GM11168 (cell line): ENCODE results near the gene FBLN1.
"Not testable (repeated sequence)": the region's sequence is repeated elsewhere in the genome, so short reads cannot be mapped to it uniquely, and the experiment has no call there.

Experiments used
- in situ Hi-C: fragments of 300-500 bp; cut with MboI; formaldehyde crosslinking; loops from one replicate; pipeline ENCODE4 v1.12.0; 2022; ENCODE audit warnings: low sequenced_read_pairs; ENCODE audit not compliant: unreplicated experiment

FBLN1 gene

GRCh38 chr22:45591633-45592213, 89.0 kb downstream of the FBLN1 start:
- in situ Hi-C loops: not testable (repeated sequence)

GRCh38 chr22:45594123-45594941, 91.6 kb downstream of the FBLN1 start:
- in situ Hi-C loops: no loop called here

DNA sequence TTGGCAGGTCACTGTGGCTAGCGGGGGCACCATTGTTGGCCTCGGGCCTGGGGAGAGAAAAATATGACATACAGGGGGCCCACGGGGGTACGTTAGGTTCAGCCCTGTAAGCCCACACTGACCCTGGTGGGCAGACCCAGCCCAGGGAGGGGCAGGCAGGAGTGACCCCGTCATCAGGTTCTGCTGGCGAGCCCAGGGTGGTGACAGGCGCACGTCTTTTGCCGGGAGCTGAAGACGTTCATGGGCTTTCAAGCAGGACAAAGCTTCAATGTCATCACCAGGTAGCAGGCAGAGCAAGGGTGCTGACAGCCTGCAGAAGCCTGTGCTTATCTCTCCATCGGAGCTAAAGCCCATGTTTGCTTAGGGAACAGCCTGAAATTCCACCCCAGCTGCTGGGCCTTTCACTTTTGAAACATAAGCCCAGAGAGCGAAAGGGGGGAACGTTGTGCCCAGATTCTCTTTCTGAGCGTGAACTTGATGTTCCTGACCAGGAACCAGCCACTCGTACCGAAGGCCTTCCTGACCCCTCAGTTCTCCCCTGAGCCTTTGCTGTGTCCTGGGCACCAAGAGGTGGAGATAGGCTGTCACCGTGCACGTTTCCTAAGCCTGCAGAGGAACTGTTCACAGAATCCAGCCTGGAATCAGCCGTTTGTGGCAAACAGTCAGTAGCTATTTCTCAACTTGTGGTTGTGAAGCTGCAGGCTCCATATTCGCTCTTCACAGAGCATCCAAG, 94.9 kb downstream of the FBLN1 start:
- in situ Hi-C loops: no loop called here

DNA sequence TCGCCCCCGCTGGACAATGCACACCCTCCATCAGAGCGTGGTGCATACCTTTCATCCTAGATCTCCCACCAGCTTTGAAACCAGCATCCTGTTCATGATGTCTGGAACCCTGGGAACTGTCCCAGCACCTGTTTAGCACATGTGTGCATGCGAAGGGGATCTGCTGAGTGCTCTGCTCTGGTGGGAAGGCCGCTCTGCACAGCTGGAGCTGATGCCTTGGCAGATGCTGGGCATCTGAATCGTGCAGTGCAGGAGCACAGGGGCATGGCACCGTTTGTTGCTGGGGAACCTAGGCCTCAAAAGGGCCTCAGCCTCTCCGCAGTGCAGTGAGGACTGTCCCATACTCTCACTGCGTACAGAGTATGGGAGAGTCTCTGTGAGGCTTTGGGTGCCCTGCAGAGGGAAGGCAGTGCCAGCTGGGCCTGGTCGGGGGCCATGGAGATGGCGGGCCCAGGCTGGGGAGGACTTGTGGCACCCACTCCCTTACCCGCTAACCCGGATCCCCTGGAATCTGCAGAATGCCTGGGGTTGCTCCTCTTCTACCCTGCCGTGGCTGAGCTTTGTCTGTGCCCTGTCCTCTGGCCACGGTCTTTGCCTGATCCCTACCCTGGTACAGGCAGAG, 96.0 kb downstream of the FBLN1 start:
- in situ Hi-C loops: no loop called here

DNA sequence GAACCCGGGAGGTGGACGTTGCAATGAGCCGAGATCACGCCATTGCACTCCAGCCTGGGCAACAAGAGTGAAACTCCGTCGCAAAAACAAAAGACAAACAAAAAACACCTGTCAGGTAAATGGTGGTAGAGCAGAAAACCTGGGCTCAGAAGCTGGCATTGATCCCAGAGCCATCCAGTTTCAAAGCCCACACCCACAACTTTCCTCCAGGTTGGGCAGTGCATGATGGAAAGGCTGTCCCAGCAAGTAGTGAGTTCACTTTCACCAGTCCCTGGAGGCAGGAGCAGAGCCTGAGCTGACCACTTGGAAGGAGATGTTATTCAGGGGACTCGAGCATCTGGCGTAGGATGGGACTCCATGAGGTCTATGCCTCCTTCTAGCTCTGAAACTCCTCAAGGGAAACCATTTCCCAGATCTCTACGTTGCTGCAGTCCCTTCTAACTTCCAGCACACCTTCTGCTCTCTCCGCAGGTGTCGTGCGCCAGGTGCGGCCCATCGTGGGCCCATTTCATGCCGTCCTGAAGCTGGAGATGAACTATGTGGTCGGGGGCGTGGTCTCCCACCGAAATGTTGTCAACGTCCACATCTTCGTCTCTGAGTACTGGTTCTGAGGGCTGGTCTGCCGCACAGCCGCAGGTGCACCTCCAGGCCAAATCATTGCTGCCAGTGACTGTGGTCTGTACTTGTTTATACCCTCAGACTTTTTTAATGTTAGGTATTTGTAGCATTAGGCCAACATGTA, 97.3 kb downstream of the FBLN1 start:
- in situ Hi-C loops: no loop called here

- in situ Hi-C loops: no loop called here
Observed at GRCh38 chr22:45600790-45601730, 98.4 kb downstream of the FBLN1 start.

DNA sequence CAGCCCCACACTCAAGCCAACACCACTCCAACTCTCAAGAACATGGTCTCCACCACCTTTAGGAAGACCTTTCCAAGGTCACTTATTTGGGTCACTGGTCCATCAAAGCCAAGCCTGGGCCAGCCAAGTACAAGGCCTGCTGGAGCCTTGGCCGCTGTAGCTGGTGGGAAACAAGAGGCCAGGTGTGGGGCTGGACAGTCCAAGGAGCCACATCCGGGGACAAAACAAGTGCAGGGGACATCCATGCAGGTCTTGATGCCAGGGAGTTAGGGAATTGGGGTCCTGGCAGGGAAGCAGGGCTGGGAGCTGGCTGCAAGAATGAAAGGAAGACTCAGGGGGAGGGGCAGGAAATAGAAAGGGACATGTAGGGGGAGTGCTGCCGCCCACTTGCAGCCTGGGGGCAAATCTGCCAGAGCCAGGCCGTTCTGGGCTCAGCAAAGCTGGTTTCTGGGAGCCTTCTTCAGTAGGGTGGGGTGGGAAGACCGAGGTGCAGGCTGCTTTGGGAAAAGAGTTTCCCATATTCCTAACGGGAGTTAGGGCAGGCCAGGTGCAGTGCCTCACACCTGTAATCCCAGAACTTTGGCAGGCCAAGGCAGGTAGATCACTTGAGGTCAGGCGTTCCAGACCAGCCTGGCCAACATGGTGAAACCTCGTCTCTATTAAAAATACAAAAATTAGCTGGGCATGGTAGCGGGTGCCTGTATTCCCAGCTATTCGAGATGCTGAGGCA, 99.5 kb downstream of the FBLN1 start:
- in situ Hi-C loops: no loop called here

- in situ Hi-C loops: no loop called here
Observed at GRCh38 chr22:45602824-45603595, 100.3 kb downstream of the FBLN1 start.

DNA sequence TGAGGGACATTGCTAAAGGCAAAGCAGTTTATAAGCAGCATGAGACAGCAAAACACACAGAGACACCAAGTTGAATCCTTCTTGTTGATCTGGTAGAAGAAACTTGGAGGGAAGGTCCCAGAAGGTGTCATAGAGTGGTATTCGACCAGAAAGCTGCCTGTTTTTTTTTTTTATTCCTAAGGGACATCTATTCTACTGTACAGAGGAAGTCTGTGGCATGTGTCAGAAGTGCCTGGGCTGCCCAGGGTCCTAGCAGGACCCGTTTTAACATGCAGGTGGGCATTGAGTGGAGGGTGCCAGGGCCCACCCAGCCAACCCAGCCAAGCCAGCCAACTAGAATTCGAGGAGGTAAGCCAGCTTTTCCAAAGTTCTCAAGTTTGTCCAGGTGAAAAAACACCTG, 100.9 kb downstream of the FBLN1 start:
- in situ Hi-C loops: no loop called here

- in situ Hi-C loops: not testable (repeated sequence)
Observed at GRCh38 chr22:45608045-45608444, 105.4 kb downstream of the FBLN1 start.

- in situ Hi-C loops: no loop called here
Observed at GRCh38 chr22:45608763-45609180, 106.1 kb downstream of the FBLN1 start.

GRCh38 chr22:45612451-45612901, 109.8 kb downstream of the FBLN1 start:
- in situ Hi-C loops: loop anchor here (10.0 kb wide), 1 partner anchor 1982 kb away; no protein-coding TSS in a partner anchor

- in situ Hi-C loops: loop anchor here (10.0 kb wide), 1 partner anchor 1982 kb away; no protein-coding TSS in a partner anchor
Observed at GRCh38 chr22:45612940-45613339, 110.3 kb downstream of the FBLN1 start.

GRCh38 chr22:45615364-45615763, 112.7 kb downstream of the FBLN1 start:
- in situ Hi-C loops: loop anchor here (10.0 kb wide), 1 partner anchor 1979 kb away; no protein-coding TSS in a partner anchor

DNA sequence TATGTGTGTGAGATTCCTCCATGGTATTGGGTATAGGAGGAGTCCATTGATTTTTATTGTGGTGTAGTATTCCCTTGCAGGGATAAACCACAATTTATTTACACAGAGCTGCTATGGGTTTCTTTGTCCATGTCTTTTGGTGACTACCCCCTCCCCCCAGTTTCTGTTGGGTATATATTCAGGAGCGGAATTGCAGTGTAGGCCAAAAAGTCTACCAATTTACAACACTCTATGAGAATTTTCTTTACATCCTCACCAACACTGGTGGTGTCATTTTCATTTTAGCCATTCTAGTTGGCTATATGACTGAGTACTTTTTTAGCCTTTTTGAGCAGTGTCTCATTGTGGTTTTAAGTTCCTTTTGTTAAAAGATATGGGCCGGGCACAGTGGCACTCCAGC, 113.7 kb downstream of the FBLN1 start:
- in situ Hi-C loops: loop anchor here (10.0 kb wide), 1 partner anchor 1978 kb away; no protein-coding TSS in a partner anchor

DNA sequence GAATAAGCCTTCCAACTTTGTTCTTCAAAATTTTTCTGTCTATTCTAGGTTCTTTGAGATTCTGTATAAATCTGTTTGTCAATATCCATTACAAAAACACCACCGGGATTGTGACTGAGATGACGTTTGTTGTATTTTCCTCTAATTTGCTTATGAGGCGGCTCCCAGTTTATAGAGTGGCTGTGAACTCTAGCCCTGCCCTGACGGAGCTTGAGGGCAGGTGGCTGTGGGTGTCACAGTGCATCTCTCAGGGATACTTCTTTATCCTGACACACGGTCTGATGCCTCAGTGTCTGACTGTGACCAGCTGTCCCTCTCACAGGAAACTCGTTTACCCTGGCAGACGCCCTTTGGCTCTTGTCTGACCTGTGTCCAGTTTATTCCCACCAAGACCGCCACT, 115.3 kb downstream of the FBLN1 start:
- in situ Hi-C loops: loop anchor here (10.0 kb wide), 1 partner anchor 1977 kb away; no protein-coding TSS in a partner anchor

GRCh38 chr22:45620706-45621105, 118.0 kb downstream of the FBLN1 start:
- in situ Hi-C loops: no loop called here
